HFFc6 (cell line): ENCODE data around the gene APIP. TPM values are rescaled to one million over a fixed set of nuclear protein-coding genes. Genes with fewer than 3 reads are reported as not detected.
A peak's percentile ranks its signal among the peaks of the same experiment; 100 is the strongest.

ENCODE experiments used
- DNase-seq: peaks from one replicate; pipeline ENCODE4 v3.0.0-alpha.2; 2018
- H3K27ac Mint-ChIP-seq: 2 replicates; pipeline ENCODE4 v1.8.0; 2020; ENCODE audit warnings: mild to moderate bottlenecking, mixed read lengths
- H3K27me3 Mint-ChIP-seq: 2 replicates; pipeline ENCODE4 v1.8.0; 2021; ENCODE audit warnings: mild to moderate bottlenecking, moderate library complexity, mixed read lengths; ENCODE audit not compliant: insufficient read depth
- H3K36me3 Mint-ChIP-seq: 2 replicates; pipeline ENCODE4 v1.8.0; 2021; ENCODE audit warnings: low read depth, mixed read lengths
- H3K4me1 Mint-ChIP-seq: 2 replicates; pipeline ENCODE4 v1.8.0; 2020; ENCODE audit warnings: low read depth, mixed read lengths
- H3K4me3 Mint-ChIP-seq: 2 replicates; pipeline ENCODE4 v1.8.0; 2020; ENCODE audit warnings: mild to moderate bottlenecking, moderate library complexity, mixed read lengths
- H3K9me3 Mint-ChIP-seq: 2 replicates; pipeline ENCODE4 v1.8.0; 2020; ENCODE audit warnings: mild to moderate bottlenecking, mixed read lengths
- total RNA-seq, 6 experiments: library from RNA; stranded (reverse); fragmentation: NEBNext Ultra II Directional; extraction: Animal tissue kit (Norgen Biotek cat#: 25700); gene quantifications; 2 replicates in 1 of 6; 3 replicates in 5 of 6; pipeline ENCODE4 v1.2.3, GENCODE V29; 2021
- TF ChIP-seq, protein P1 (sequence below): fragments of 200-600 bp; sonication (generic); IDR thresholded peaks from 2 replicates; pipeline ENCODE4 v1.5.0; 2021; ENCODE audit warnings: antibody characterized with exemption, mild to moderate bottlenecking

APIP gene
- total RNA-seq, 6 experiments from 2014 or later: 26.6 to 33.3 (median 29.4) TPM

DNA sequence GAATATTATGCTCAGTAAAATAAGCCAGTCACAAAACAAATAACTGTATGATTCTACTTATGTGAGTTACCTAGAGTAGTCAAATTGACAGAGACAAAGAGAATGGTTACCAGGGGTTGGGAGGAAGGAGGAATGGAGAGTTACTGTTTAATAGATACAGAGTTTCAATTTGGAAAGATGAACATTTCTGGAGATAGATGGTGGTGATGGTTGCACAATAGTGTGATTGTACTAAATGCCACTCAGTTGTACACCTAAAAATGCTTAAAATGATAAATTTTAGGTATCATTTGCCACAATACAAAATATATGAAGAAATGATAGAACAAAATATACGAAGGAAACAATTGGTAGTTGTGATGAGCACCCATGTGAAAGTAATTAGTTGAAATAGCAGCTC lies 43.6 kb upstream of the APIP start:
- H3K36me3 Mint-ChIP-seq: peaks cover 24% of the 10 kb centered on the region
- 0 out of 2 replicates have a peak overlapping the region, but pooled peaks have one; percentile 10 for H3K4me3 Mint-ChIP-seq
- H3K4me1 Mint-ChIP-seq: peaks cover 18% of the 10 kb centered on the region
- H3K27me3 Mint-ChIP-seq: no peaks in the 10 kb centered on the region
- no peak overlapping the region for H3K27ac Mint-ChIP-seq
- no peaks in the 10 kb centered on the region for H3K9me3 Mint-ChIP-seq
- TF ChIP-seq, protein P1, sequence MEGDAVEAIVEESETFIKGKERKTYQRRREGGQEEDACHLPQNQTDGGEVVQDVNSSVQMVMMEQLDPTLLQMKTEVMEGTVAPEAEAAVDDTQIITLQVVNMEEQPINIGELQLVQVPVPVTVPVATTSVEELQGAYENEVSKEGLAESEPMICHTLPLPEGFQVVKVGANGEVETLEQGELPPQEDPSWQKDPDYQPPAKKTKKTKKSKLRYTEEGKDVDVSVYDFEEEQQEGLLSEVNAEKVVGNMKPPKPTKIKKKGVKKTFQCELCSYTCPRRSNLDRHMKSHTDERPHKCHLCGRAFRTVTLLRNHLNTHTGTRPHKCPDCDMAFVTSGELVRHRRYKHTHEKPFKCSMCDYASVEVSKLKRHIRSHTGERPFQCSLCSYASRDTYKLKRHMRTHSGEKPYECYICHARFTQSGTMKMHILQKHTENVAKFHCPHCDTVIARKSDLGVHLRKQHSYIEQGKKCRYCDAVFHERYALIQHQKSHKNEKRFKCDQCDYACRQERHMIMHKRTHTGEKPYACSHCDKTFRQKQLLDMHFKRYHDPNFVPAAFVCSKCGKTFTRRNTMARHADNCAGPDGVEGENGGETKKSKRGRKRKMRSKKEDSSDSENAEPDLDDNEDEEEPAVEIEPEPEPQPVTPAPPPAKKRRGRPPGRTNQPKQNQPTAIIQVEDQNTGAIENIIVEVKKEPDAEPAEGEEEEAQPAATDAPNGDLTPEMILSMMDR: no peak
- DNase-seq: no peak

DNA sequence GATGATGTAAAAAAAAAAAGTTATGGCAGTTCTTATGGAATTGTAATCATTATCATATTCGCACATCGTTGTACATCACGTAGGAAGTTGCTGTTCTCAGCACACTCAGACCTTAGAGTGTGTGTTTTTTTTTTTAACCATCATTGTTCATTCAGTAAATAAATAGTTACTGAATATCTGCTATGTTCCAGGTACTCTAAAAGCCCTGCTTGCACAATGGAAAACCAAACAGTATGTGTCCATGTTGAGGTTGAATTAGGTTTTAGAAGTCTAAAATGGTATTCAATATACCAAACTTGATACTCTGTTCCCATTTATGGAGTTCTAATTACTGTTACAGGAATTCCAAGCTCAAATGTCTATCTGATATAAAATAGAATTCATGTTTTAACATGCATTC lies 41.4 kb upstream of the APIP start:
- H3K4me1 Mint-ChIP-seq: peaks cover 23% of the 10 kb centered on the region
- no peak for DNase-seq
- TF ChIP-seq, protein P1: no peak
- no peak overlapping the region for H3K4me3 Mint-ChIP-seq
- H3K27ac Mint-ChIP-seq: no peak overlapping the region
- H3K9me3 Mint-ChIP-seq: no peaks in the 10 kb centered on the region
- no peaks in the 10 kb centered on the region for H3K27me3 Mint-ChIP-seq
- H3K36me3 Mint-ChIP-seq: peaks cover 32% of the 10 kb centered on the region

DNA sequence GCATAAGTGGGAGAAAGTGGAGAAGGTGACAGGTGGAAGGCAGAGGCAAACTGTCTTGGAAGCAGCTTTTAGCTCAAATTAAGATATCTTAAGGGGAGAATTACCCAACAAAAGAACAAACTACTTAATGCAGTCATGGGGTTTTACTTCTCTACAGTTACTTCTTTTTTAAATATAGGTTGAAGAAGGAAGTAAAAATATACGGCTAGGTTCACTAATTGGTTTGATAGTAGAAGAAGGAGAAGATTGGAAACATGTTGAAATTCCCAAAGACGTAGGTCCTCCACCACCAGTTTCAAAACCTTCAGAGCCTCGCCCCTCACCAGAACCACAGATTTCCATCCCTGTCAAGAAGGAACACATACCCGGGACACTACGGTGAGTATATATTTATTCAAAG lies 41.0 kb upstream of the APIP start:
- DNase-seq: no peak
- Mint-ChIP-seq H3K4me3 (no peak overlapping the region), H3K27me3 (no peaks in the 10 kb centered on the region), H3K36me3 (peaks cover 28% of the 10 kb centered on the region), H3K4me1 (peaks cover 23% of the 10 kb centered on the region), H3K27ac (no peak overlapping the region), H3K9me3 (no peaks in the 10 kb centered on the region)
- TF ChIP-seq, protein P1: no peak

DNA sequence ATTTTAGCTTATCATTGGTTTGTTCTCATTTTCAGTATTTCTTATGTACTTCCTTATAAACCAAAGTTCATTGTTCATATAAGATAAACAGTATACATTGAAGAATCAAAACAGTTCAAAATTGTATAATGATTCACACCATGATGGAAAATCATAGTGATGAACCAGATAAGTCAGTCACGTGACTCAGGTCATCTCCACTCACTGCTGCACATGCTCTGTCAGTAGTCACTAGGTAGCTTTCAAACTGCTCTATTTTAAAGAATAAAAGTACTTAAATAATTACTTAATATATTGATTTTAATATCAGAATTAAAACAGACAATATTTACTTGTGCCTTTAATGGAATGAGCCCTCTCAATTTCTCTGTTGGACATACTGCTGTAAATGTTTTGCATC lies 37.8 kb upstream of the APIP start:
- H3K4me3 Mint-ChIP-seq: no peak overlapping the region
- H3K4me1 Mint-ChIP-seq: peaks cover 6% of the 10 kb centered on the region
- H3K27me3 Mint-ChIP-seq: no peaks in the 10 kb centered on the region
- H3K36me3 Mint-ChIP-seq: peaks cover 15% of the 10 kb centered on the region
- TF ChIP-seq, protein P1: no peak
- no peak overlapping the region for H3K27ac Mint-ChIP-seq
- no peaks in the 10 kb centered on the region for H3K9me3 Mint-ChIP-seq
- no peak for DNase-seq

DNA sequence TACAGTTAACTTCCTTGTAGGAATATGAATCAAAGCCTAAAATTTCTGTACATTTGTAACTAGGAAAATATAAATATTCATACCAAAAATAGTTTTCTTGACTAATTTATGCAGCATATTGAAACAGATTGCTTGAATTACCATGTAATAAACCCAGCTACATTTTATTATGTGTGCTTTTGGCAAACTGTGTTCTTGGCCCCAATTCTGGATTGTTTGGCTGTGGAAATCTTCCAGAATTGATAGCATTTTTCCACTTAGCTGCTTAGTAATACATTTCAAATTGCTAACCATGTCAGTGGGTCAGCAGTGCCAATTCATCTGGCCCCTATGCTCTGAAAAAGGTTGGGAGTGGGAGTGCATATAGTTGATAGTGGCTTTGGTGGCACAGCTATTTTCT lies 32.5 kb upstream of the APIP start:
- Mint-ChIP-seq H3K27me3 (no peaks in the 10 kb centered on the region), H3K9me3 (peaks cover 5% of the 10 kb centered on the region), H3K4me3 (no peak overlapping the region), H3K4me1 (peaks cover 24% of the 10 kb centered on the region; the same call in 1 of the 2 replicates), H3K27ac (no peak overlapping the region), H3K36me3 (peaks cover 34% of the 10 kb centered on the region)
- TF ChIP-seq, protein P1: no peak
- no peak for DNase-seq

DNA sequence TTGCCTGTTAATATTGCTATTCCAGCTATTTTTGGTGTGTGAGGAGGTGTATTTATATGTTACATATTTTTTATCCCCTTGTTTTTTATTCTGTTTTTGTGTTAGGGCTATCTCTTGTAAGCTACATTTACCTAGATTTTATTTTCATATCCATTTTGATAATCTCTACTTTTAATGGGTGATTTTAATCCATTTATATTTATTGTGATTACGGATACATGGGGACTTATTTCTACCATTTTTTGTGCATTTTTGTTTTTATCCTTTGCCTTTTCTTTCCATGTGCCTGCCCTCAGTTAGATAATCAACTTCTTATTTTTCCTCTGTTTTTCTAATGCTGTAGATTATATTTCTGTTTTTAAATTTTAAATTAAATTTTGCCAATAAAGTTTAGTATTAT lies 28.5 kb upstream of the APIP start:
- TF ChIP-seq, protein P1: no peak
- Mint-ChIP-seq H3K27ac (no peak overlapping the region), H3K9me3 (peaks cover 5% of the 10 kb centered on the region), H3K4me1 (peaks cover 26% of the 10 kb centered on the region), H3K36me3 (peaks cover 39% of the 10 kb centered on the region), H3K4me3 (no peak overlapping the region), H3K27me3 (no peaks in the 10 kb centered on the region)
- no peak for DNase-seq
